Measurements from ENCODE around the gene ATRN.

ATRN gene

DNA sequence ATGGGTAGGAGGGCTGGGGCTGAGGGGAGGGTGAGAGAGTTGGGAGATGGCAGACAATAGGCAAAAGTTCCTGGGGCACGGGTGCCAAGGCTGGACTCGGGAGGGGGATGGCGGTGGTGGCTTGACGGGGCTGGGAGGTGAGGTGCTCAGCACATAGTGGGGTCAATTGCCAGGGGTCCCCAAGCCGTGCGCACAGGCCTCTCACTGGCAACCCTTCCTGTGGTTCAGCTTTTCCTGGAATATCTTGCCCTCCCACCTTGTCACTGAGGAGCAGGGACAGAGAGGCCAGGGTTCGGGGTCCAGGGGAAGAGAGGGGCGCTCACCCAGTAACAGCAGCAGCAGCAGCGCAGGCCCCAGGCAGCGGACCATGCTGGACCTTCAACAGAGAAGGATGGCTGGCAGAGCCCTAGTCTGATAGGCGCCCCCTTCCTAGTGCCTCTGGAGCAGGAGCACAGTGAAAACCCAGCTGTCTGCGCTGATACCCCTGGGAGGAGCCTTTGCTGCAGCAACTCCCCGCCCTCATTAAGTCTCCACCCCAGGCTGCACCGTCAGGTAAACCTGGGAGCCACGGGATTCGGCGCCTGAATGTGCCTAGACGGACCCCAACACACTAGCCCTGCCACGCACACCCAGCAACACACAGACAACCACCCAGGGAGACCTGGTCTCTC, 192.3 kb downstream of the ATRN start, which contains the start of gene GFRA4:
GFRA4 (minus strand) TSS at position 369 of the 671 bp plus-strand sequence; CDS start at position 369, 0 bp downstream.
- no peak for DNase-seq
- in situ Hi-C loops (cut with MboI; ENCODE audit: low pct_unique_long_range_greater_than_20kb, low sequenced_read_pairs), result no loop called here

DNA sequence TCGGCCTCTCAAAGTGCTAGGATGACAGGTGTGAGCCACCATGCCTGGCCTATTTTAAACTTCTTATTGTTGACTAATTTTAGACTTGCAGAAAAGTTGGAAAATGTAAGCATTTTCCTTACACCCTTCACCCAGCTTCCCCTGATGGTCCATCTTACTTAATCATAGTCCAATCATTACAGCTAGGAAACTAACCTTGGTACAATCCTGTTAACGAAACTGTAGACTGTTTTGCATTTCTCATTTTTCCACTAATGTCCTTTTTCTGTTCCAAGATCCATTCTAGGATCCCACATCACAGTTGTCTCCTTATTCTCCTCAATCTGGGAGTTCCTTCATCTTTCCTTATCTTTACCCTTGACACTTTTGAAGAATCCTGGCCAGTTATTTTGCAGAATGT, 193.0 kb downstream of the ATRN start:
- in situ Hi-C loops (cut with MboI; ENCODE audit: low pct_unique_long_range_greater_than_20kb, low sequenced_read_pairs), result no loop called here
- DNase-seq, result no peak

DNA sequence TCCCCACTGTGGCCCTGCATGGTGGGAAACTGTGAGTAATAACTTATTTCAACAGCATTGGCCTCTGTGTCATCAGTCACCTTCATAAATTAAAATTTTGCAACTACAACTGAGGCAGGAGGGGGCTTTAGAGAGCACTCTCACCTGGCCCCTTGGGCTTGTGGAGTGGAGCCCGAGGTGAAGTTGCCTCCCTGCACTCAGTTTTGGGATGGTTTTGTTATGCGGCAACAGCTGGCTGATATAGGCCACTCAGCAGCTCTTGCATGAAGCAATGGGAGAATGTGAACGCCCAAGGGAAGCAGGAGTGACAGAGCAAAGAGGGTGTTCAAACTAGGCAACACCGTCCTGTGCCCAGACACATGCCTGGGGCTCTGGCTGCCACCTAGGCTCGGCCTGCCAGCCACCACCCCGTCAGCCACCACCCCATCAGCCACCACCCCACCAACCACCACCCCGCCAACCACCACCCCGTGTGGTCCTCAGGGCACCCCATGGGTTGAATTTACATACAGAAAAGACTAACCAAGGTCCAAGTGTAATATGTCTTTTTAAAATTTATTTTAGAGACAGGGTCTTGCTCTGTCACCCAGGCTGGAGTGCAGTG, 196.7 kb downstream of the ATRN start:
- DNase-seq, result no peak
- in situ Hi-C loops (cut with MboI; ENCODE audit: low pct_unique_long_range_greater_than_20kb, low sequenced_read_pairs), result no loop called here

DNA sequence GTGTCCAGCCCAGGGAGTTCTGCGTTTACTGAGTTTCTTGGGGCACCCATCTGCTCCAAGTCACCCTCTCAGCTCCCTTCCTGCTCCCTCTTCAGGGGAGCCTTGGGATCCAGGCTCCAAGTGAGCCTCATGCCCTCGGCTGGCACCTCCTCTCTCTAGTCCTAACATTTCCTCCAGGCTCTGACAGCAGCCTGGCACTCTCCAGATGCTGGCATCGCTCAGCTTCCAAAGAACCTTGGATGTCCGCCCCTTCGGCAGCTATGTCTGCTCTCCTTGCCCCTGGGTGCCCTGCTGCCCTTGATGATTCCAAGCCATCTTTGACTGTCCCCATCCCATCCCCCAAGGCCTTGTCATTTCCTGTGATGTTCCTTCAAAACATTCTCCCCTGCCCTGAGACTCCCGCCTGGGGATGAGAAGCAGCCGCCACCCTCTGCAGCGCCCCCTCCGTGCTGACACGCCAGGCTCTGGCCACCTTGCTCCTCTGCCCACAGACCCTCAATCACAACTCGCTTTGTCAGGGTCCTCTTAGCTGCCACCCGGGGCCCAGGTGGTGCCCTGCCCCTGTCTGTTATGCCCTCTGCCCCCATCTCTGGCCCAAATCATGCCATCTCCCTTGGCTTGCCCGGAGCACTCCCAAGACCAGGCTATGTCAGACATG, 199.0 kb downstream of the ATRN start:
- DNase-seq, result no peak
- in situ Hi-C loops (cut with MboI; ENCODE audit: low pct_unique_long_range_greater_than_20kb, low sequenced_read_pairs), result no loop called here

DNA sequence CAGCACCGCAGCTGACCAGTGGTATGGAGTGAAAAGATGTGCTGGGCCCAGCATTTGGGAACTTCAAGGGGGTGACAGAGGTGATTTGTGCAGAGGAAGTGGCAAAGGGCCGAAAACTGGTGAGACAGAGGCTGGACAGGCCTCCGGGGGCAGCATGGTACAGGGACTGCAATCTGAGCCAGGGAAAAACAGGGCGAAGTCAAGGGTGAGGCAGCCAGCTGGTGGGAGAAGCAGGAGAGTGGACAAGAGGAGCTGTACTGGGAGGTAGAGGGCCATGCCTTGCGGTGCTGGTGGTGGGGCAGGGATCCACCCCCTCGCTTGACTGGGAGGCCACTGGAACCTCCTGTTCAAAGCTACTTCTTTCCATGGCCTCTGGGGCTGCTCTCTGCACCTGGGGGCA, 199.7 kb downstream of the ATRN start:
- DNase-seq, result no peak
- in situ Hi-C loops (cut with MboI; ENCODE audit: low pct_unique_long_range_greater_than_20kb, low sequenced_read_pairs), result no loop called here

DNA sequence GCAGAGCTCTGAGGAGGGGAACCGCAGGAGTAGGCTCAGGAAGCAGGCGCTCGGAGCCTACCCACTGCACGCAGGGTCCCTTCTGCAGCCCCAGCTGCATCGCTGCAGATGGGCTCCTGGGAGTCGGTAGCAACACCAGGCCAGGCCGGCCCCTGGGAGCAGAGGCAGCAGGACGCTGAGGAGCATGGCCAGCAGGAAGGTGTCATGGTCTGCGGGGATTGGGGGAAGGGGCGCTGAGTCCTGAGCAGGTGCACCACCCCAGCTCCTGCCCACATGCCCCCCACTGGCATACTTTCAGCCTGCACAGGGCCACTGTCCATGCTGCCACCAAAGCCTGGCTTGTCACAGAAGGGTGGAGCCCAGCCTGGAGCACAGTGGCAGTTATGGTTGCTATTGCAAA, 200.1 kb downstream of the ATRN start:
- no peak for DNase-seq
- in situ Hi-C loops (cut with MboI; ENCODE audit: low pct_unique_long_range_greater_than_20kb, low sequenced_read_pairs), result no loop called here

DNA sequence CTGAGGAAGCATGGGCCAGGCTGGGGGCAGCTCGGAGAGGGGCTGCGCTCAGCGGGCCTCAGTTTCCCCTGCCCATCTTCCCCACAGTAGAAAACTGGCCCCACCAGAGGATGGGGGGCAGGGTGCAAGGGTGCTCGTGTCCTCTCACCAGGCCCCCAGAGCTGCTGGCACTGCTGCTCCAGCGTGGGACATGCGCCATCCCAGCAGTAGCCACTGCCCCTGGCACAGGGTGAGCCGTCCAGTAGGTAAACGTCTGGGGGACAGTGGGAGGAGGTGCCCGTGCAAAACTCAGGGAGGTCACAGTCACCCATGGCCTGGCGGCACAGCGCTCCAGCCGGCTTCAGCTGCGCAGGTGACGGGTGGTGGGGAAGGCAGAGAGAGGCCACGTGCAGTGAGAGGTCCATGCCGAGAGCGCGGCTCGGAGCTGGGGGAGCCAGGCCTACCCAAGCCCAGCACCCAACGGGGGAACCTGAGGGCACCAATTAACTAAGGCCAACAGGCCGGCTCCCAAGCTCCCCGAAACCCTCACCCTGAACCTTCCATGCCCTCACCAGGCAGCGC, 201.2 kb downstream of the ATRN start:
- DNase-seq, result no peak
- in situ Hi-C loops (cut with MboI; ENCODE audit: low pct_unique_long_range_greater_than_20kb, low sequenced_read_pairs), result no loop called here

DNA sequence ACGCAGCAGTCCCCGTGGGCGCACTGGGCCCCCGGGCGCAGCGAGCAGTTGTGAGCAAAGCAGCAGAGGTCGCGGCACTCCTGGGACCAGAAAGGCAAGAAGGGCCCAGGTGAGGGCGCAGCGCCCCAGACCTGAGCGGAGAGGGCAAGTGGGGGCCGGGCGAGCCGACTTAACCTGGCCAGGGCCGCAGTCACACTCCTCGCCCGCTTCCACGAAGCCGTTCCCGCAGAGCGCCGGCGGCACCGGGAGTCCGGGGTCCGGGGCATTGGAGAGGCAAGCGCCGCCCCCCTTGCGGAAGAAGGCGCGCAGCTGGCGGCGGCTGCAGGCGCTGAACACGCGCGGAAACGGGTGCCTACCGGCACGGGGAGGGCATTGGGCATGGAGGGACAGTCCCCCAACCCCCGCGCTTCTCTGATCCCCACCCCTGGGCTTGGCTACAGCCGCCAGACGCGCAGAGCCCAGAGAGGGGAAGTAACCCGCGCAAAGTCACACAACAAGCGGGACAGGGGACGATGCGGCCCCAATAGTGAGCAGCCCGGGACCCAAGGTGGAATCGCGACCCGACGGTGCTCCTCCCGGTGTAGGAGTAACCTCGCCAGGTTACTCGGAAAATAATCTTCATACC, 201.8 kb downstream of the ATRN start:
- in situ Hi-C loops (cut with MboI; ENCODE audit: low pct_unique_long_range_greater_than_20kb, low sequenced_read_pairs), result no loop called here
- peak; percentile 30 for DNase-seq

DNA sequence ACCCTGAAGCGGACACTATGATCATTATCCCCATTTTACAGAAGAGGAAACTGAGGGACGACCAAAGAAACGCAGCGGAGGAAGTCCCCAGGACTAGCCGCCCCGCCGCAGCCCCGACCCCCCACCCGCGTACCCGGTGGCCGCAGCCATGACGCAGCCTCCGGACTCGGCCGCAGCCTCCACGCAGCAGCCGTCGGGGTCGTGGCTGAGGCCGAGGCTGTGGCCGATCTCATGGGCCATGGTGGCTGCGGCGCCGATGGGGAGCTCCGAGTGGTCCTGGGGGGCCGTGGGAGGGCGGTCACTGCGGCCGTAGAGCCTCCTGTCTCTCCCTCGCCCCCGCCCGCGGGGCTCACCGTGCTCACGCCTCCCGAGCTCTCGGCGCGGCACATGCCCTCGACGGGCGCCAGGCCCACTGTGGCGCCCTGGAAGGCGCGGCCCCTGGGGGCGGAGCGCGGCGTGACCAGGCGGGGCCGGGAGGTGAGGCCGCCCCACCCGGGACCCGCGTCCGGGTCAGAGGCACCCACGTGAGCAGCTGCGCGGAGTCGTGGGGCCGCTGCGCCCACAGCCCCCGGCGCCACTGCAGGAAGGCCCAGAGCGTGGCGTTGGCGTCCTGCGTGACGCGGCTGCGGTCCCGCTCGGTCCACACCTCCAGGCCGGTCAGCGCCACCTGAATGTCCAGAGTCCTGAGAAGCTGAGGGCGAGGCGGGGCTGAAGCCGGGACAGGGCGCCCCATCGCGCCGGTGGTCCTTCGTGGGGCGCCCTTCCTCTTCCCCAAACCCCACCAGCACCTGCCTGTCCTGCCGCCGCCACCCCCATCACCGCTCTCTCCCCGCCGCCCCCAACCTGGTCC, 202.6 kb downstream of the ATRN start:
- in situ Hi-C loops (cut with MboI; ENCODE audit: low pct_unique_long_range_greater_than_20kb, low sequenced_read_pairs), result no loop called here
- DNase-seq, result no peak

DNA sequence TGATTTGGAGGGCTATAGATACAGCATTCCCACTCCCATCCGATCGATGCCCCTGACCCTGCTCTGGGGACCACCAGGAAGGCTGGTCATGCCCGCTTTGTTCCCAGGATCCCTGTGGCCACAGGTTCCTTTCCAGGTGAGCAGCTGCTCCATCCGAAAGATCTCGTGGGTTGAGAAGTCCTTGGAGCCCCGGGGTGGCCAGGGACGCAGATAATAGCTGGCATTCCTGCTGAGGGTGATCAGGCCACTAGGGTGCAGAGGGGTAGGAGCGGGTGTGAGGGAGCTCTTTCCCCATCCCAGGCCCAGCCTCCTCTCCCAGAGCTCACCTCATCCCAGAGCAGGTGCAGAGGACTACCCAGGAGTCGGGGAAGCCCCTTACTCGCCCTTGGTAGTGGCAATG, 203.6 kb downstream of the ATRN start:
- in situ Hi-C loops (cut with MboI; ENCODE audit: low pct_unique_long_range_greater_than_20kb, low sequenced_read_pairs), result no loop called here
- DNase-seq, result no peak

DNA sequence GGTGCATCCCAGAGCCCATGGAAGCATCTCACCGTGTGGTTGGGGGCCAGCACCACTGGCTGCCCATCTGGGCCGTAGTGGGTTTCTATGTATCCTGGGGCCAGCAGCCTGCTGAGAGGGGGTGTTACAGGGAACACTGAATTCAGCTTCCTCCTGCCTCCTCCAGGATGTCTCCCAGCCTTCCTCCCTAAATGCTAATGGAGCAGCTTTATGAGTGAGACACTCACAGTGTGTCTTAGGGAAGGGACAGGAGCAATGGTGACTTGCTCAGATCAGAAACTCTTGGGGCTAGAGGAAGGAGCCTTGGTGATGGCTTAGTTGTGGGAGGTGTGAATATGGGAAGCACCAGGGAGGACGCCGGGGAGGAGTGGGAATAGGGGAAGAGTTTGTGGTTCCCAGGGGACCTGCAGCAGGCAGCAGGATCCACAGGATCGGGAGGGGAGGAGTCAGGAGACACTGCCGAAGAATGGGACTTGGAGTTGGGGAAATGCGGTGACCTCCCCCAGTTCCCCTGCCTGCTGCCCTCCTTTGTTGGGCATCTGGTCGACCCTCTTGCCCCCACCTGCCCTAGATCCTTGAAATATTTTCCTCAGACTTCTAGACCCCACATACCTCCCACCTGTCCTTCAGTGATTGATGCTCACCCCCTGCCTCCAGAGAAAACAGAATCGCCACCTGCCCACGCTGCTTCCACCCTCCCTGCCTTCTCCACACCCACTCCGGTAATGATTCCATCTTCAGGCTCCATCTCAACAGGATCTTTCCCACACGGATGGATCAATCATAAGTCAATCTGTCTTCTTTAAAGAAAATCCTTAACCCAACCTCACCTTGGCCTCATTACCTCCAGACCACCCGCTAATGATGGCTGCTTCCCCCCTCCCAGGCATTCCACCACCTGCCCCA, 204.4 kb downstream of the ATRN start:
- in situ Hi-C loops (cut with MboI; ENCODE audit: low pct_unique_long_range_greater_than_20kb, low sequenced_read_pairs), result no loop called here

DNA sequence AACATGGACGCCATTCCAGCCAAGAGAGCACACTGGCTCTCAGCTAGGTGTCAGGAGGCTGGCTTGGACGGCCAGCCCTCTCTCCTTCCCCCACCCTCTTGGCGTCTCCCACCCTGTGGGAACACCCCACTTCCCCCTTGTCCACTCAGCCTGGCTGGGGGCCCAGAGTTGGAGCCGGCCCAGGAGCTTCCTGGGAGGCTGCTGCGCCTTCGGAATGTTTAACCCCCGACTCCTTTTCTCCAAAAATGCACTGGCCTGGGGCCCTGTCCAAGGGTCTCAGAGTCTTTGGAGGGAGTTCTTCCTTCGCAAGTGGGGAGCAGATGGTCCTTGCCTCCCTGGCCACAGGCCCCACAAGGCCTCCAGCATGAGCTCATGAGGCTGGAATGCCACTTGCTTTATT, 206.9 kb downstream of the ATRN start:
- in situ Hi-C loops (cut with MboI; ENCODE audit: low pct_unique_long_range_greater_than_20kb, low sequenced_read_pairs), result no loop called here
- no peak for DNase-seq

More for the DNA sequence above, 204.4 kb downstream of the ATRN start:
- no peak for DNase-seq

DNA sequence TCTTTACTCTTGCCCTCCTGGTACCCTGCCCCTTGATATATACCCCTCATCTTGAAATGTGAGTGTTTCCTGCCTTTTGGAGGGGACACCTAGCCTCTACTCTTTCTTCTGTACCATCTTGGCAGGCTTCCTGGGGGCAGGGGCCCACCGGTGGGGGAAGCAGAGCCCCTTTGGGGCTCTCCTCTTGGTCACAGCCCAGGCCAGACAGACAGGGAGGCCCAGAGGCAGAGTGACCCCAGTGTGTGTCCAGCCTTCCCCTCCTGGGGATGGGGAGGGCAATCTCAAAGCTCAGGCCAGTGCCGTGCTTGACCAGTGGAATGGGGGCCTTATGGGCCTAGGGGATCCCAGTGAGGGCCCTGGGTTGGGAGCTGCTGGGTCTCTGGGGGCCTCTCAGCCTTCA, 207.4 kb downstream of the ATRN start:
- in situ Hi-C loops (cut with MboI; ENCODE audit: low pct_unique_long_range_greater_than_20kb, low sequenced_read_pairs), result no loop called here
- DNase-seq, result no peak

DNA sequence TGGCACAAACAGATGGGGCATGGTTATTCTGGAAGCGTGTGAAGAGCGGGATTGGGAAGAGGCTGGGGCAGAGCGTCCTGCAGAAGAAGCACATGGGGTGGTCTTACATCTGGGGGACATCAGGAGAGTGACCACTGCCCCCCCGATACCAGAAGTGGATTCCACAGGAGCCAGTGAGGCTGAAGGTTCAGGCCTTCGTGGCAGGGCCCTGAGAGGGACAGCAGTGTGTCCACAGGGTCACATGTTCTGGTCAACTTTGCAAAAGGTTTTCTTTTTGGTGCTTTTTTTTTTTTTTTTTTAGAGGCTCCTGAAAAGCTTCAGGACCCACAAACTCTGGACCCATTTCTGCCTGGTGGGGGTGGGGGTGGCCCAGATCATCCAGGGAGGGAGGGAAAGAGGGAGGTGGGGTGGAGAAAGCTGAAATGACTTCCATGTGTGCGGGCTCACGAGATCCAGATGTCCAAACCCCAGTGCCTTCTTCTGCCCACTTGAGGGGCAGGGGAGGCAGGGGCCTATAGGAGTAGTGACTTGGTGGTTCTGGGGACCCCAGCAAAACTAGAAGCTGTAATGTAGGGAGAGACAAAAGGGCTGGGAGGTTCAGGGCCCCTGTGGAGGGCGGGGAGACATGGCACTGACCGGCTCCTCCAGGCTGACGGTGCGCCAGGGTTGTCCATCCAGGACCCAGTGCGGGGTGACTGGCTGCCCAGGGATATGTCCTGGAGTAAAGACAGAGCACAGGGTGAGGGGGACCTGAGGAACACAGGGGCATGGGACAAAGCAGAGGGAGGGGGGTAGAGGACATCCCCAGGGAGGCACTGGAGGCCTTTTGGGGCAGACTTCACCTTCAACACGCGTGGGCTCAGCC, 208.3 kb downstream of the ATRN start:
- in situ Hi-C loops (cut with MboI; ENCODE audit: low pct_unique_long_range_greater_than_20kb, low sequenced_read_pairs), result no loop called here
- no peak for DNase-seq

DNA sequence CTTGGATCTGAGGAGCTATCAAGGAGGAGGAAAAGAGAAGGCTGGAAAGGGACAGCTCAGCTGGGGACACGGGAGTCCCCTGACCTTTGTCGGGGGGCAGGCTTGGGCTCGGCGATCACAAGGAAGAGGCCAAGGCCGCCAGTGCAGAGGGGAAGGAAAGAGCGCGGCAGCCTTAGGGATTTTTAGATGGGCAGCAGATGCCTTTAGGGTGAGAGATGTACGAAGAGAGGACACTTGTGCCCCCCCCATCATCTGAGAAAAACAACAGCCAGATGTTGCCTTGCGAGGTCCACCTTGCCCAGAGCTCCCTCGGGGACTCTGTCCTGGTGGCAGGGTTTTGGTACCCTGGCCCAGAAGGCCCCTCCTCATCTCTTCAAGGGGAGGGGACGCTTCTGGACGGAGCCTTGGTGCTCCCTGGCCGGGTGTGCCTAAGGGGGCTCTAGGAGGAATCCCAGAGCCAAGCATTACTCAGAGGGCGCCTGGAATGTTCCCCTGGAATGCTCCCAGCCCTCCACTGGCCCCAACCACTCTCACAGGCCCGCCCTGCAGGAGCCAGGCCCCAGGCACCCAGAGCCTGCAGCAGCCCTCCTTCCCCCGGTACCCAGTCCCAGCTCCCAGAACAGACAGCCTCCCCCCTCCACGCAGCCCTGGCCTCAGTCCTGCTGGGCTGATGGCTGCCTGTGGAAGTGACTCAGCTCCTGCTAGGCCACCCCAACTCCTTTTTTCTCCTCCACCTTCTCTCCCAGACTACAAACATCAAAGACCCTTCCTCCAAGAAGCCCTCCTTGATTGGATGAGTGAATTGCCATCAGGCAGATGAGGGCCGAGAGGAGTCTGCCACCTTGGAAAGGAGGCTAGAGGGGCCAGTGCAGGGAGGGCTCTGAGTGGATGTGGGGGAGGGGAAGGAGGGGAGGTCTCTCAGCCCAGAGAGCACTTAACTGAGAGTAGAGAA, 209.2 kb downstream of the ATRN start:
- DNase-seq, result no peak
- in situ Hi-C loops (cut with MboI; ENCODE audit: low pct_unique_long_range_greater_than_20kb, low sequenced_read_pairs), result no loop called here

DNA sequence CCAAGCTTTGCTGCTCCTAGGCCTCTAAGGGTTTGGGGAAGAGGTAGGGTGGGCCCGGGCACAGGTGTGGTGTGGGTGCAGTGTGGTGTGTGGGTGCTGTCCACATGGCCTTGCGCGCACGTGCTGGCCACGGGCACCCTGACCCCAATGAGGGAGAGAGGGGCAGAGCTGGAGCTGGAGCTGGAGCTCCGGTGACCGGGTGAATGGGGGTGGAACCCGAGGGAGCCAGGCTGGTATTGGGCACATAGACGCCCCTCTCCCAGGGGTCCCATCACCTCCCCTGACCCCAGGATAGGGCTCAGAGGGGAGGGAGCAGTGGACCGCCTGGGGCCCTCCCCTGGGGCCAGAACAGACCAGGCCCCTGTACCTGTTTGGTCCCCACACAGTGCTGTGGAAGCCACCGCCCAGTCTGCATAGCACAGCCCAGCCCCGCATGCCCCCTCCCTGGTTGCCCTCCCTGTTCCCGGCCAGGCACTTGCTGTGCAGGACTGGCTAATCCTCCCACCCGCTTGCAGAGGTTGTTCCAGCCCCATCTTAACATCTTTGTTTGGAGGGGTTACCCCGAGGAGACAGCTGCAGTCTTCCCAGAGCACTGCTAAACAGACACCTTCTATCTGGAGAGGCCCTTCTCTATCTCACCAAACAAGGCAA, 210.0 kb downstream of the ATRN start:
- in situ Hi-C loops (cut with MboI; ENCODE audit: low pct_unique_long_range_greater_than_20kb, low sequenced_read_pairs), result no loop called here
- DNase-seq, result no peak
